Breast epithelium (tissue), 3 donors: Measurements from ENCODE around the gene NIT2.
"Not testable (repeated sequence)": the region's sequence is repeated elsewhere in the genome, so short reads cannot be mapped to it uniquely, and the experiment has no call there.

Experiments
- POLR2A ChIP-seq: fragments of 450-650 bp; IDR thresholded peaks from one replicate; pipeline ENCODE4 v1.6.1; 2016; ENCODE audit warnings: antibody characterized with exemption, mild to moderate bottlenecking, moderate library complexity
- TF ChIP-seq, protein P1 (sequence below), 3 donors: fragments of 450-650 bp; IDR thresholded peaks; one replicate each; pipeline ENCODE4 v1.5.1; 2016 to 2017; ENCODE audit warnings: antibody characterized with exemption in 3 of 3, mild to moderate bottlenecking in 3 of 3, moderate library complexity in 3 of 3

DNA sequence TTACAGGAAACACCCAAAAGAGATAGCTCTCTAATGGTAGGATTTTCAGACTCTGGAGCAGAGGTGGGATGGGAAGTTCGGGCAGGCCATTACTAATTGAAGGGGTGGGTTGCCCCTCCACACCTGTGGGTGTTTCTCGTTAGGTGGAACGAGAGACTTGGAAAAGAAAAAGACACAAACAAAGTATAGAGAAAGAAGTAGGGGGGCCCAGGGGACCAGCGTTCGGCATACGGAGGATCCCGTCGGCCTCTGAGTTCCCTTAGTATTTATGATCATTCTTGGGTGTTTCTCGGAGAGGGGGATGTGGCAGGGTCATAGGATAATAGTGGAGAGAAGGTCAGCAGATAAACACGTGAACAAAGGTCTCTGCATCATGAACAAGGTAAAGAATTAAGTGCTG lies 1.7 kb downstream of the NIT2 start:
- TF ChIP-seq POLR2A, result not testable (repeated sequence)
- TF ChIP-seq, protein P1, sequence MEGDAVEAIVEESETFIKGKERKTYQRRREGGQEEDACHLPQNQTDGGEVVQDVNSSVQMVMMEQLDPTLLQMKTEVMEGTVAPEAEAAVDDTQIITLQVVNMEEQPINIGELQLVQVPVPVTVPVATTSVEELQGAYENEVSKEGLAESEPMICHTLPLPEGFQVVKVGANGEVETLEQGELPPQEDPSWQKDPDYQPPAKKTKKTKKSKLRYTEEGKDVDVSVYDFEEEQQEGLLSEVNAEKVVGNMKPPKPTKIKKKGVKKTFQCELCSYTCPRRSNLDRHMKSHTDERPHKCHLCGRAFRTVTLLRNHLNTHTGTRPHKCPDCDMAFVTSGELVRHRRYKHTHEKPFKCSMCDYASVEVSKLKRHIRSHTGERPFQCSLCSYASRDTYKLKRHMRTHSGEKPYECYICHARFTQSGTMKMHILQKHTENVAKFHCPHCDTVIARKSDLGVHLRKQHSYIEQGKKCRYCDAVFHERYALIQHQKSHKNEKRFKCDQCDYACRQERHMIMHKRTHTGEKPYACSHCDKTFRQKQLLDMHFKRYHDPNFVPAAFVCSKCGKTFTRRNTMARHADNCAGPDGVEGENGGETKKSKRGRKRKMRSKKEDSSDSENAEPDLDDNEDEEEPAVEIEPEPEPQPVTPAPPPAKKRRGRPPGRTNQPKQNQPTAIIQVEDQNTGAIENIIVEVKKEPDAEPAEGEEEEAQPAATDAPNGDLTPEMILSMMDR (IDR thresholded peaks at IDR 0.05), result not testable (repeated sequence)
